Retina (tissue), 1 donor: ENCODE data around the gene GABRA6.
"Not testable (repeated sequence)": the region's sequence is repeated elsewhere in the genome, so short reads cannot be mapped to it uniquely, and the experiment has no call there.

Experiments used
- DNase-seq: peaks from one replicate; pipeline ENCODE4 v3.0.0-alpha.2; 2016

The GABRA6 gene

DNA sequence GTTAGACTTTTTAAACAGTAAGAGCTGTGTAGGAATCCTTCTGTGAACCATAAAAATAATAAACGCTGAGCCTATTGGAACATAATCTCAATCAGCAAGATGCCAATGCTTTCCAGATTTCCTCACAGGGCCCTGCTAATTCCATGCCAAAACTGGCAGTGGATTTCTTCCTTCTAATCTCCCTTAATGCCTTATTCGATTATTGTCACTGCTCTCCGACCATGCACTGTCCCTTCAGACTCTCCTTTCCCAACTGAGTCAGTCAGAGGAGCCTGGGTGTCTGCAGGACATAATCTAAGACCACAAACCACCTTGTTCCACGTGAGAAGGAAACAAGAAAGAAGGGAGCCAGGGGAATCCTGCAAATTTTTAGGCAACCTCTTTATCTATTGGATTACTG is at the start of gene GABRA6:
GABRA6 (plus strand) TSS at position 261 of the 400 bp plus-strand sequence. CDS start 269 bp downstream, outside the sequence.
- DNase-seq, result no peak

DNA sequence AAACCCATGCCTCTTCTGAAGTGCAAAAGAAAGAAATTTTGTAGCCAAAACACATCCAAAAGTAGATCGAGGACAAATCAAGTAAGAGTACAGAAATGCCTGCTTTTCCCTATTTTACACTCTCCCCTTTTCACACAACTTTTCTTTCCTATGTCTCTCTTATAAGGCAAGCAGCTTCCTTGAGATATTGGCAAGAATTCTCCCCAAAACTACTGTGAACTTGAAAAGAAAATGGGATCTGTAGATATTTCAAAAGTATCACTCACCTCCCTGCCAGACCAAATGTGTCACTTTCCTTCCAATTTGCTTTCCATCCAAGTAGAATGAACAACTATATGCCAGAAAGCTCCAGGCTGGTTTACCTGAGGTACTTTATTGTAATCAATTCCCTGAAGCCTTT is 47.9 kb upstream of the GABRA6 start:
- DNase-seq, result no peak

DNA sequence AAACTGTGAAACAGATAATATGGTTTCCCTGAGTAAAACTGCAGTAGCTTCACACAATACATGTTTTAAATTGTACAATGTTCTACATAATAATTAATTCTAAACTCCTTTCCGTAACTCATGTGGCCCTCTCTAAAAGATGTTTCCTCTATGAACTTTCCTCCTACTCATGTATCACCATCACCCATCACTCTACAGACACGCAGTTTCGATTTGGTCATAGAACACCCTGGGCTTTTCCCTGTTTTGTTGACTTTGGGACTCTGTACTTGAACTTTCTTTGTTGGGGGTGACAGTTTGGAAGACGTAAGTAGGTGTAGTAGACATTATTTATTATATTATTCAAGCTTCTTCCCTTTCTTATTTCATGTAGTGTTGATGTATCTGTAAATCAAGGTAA is 44.1 kb upstream of the GABRA6 start:
- DNase-seq, result no peak

GRCh38 chr5:161645264-161645663 is 40.3 kb upstream of the GABRA6 start:
- DNase-seq, result no peak

- DNase-seq, result not testable (repeated sequence)
Measured at GRCh38 chr5:161651926-161652325, 33.6 kb upstream of the GABRA6 start.

DNA sequence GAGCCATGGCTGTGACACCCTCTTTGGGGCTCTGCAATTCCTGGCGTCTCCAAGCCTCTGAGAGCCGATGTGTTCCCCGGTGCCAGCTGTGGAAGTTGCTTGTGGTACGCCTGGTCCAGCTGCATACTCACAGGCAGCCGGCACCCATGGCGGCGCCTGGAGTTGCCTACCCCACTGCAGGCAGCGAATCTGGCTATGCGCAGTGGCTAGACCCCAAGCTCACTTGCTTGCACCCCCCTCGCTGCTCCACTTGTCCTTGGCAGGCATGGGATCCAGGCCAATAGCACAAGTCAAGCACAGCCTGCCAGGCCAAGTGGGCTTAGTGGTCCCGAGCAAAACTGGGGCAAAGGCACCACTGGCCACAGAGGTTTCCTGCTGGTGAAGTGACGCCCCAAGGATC is 24.7 kb upstream of the GABRA6 start:
- DNase-seq, result no peak

GRCh38 chr5:161663431-161663830 is 22.1 kb upstream of the GABRA6 start:
- no peak for DNase-seq

DNA sequence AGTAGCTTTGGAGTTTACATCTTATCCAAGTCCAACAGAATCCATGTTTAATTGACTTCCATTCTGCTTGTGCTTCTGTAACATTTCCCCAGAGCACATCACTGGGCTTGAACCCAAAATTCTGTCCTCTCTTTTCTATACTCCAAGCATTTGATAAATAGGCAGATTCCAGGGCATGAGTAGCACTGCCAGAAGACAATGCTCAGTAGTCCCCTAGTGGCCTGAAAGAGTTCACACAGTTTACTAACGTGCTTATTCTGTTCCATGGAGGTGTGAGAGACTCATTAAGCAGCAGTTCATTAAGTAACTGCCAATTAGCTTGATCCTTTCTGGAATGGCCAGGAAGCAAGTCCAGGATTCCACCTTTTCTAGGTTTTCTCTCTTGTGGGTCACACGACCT is 9.4 kb upstream of the GABRA6 start:
- no peak for DNase-seq

- DNase-seq, result no peak
Measured at GRCh38 chr5:161686149-161686548, 628 bp downstream of the GABRA6 start.

GRCh38 chr5:161686881-161687280 is 1.4 kb downstream of the GABRA6 start:
- DNase-seq, result no peak

DNA sequence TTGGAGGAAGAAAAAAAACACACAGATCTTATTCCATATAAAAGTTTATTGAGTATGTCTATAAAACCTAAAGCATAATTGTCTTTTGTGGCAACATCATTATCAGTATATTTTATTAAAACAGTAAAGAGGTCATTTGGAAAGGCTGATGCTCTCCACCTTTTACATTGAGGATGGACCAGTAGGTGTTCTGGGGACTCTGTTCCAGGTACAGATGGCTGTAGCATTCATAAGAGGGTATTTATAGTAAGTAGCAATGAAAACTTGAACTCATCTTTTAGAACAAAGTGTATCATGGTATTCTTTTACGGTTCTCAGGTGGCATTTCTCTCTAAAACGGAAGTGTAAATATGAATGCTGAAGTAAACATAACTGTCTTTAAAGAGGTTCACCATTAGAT is 1.8 kb downstream of the GABRA6 start:
- DNase-seq, result no peak

DNA sequence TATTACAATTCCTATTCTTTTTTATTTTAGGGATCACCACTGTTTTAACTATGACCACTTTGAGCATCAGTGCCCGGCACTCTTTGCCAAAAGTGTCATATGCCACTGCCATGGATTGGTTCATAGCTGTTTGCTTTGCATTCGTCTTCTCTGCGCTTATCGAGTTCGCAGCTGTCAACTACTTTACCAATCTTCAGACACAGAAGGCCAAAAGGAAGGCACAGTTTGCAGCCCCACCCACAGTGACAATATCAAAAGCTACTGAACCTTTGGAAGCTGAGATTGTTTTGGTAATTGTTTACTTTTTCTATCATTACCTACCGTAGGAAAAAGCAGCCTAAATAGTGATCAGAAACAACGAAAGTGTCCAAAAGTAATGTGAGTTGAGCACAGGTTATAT is 6.4 kb downstream of the GABRA6 start:
- DNase-seq, result no peak

DNA sequence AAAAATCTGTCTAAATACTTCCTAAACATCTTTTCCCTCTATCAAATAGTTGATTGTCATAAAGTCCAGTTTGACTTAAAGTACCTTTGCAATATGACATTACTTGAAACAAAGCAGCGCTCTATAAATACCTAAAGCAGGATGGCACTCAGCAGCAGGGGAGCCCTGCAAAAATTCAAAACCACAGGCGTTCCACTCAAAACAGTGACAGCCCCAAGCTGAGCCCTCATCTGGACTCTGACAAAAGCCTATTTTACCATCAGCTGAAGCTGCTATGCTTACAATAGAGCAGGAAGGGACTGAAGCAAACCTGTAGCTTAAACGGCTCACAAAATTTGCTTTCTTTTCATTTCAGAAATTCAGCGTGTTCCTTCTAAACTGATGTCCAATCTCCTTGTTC is 11.5 kb downstream of the GABRA6 start:
- DNase-seq, result no peak

- no peak for DNase-seq
Measured at GRCh38 chr5:161700065-161700464, 14.5 kb downstream of the GABRA6 start.

DNA sequence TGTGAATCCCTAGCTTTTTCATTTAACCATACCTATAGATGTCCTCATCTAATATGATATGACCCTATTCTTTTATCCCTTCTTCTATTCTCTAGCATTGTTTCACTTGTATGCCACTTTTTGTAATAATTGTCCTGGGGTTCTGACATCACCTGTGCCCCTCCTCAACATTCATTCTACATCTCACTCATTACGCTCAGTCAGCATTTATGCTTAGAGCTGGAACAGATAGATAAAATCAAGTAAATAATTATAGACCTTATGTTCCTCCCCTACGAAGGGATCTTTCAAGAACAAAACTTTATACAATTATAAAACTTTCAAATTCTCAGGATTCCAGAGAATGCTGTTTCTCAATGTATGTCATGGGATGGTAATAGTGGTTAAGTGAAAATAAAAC is 18.0 kb downstream of the GABRA6 start:
- no peak for DNase-seq

GRCh38 chr5:161707382-161707781 is 21.9 kb downstream of the GABRA6 start:
- no peak for DNase-seq

- no peak for DNase-seq
Measured at GRCh38 chr5:161709239-161709638, 23.7 kb downstream of the GABRA6 start.

- no peak for DNase-seq
Measured at GRCh38 chr5:161713042-161713441, 27.5 kb downstream of the GABRA6 start.

GRCh38 chr5:161719157-161719556 is 33.6 kb downstream of the GABRA6 start:
- no peak for DNase-seq

GRCh38 chr5:161720460-161720859 is 34.9 kb downstream of the GABRA6 start:
- no peak for DNase-seq

DNA sequence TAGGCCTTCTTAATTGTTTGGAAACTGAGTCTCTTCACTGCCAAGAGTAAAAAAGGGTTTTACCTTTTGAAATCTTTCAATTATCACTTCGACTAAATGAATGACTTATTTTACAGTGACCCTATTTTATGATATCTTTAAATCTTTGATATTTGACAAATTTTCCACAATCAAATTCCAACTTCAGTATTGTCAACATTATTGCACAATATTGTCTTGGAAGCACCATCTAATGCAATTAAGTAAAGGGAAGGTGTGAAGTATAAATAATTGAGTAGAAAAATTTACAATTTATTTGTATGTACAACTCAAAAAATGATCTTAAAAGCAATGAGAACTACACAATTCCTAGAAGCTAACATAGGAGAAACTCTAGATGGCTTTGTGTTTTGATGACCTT is 49.2 kb downstream of the GABRA6 start:
- DNase-seq, result no peak

DNA sequence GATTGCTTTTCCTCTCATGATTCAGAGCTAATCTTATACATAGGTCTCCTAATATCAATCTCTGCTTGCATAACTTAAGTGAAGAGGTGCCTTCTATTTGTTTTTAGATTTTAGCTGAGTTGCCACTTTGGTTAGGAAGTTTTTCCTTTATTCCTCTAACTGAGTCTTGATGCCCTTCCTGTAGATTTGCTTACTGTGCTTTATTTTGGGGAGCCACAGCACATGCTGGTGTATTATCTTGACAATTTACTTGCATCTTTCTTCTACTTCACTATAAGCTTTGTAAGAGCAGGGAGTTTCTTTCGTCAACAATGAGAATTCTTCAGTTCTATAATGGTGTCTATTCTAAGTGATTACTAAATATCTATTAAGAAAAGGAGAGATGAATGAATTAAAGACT is 54.9 kb downstream of the GABRA6 start:
- no peak for DNase-seq

DNA sequence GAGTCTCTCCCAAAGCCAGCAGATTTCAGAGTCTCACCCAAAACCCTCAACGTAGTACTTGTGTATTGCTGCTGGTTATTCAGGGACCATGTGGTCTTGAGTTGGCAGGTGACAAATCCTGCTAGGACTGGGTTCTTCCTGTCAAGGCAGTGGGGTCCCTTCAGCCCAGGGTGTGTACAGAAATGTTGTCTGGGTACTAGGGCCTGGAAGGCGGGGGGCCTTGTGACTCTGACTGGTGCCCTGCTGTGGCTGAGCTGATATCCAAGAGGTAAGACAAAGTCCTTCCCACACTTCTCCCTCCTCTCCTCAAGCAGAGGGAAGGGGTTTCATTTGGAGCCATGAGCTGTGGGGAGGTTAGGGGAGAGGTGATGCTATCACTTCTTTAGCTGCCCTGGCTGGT is 58.8 kb downstream of the GABRA6 start:
- DNase-seq, result no peak

DNA sequence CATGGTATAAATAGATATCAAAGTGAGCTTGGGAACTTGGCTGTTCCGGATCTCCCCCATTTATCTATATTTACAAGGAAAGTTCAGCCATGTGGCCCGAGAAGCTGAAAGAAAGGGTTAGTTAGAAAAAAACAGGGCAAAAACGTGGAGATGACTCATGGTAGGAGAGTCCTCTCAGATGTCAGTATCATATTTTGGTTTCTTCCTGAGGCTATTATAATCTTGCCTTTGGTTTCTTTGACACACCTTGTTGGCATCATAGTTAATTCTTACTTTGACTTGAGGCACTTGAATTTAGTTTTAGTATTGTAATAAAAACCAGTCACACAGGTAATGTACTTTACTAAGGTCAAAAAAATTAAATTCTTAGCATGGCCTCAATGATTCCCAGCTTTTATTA is 59.9 kb downstream of the GABRA6 start:
- DNase-seq, result no peak

- no peak for DNase-seq
Measured at GRCh38 chr5:161751265-161751664, 65.7 kb downstream of the GABRA6 start.
